Loucy (cell line): ENCODE measurements around the gene HOXA11.

Experiments used
- CTCF ChIP-seq: fragments of 200-600 bp; sonication (generic); conservative IDR thresholded peaks from 2 replicates; pipeline ENCODE4 v1.5.1; 2014; ENCODE audit warnings: mild to moderate bottlenecking, antibody characterized with exemption, low read length
- EZH2phosphoT487 ChIP-seq: fragments of 200-600 bp; IDR thresholded peaks from 2 replicates; pipeline ENCODE4 v1.6.1; 2018; ENCODE audit warnings: antibody characterized with exemption, mild to moderate bottlenecking, moderate library complexity, borderline replicate concordance

- TF ChIP-seq CTCF (no peak), EZH2phosphoT487 (no peak)
These were observed 3.2 kb downstream of the HOXA11 start for GRCh38 chr7:27181795-27182275.
